SJSA1 (cell line): ENCODE results near the gene BEGAIN. TPM values are rescaled to one million over a fixed set of nuclear protein-coding genes. Genes with fewer than 3 reads are reported as not detected.

Source experiments
- DNase-seq, 2 experiments: peaks; one replicate each; pipeline ENCODE4 v3.0.0-alpha.2; 2015 to 2020; ENCODE audit warnings: low spot score in 2 of 2, low read depth in 1 of 2
- H3K27ac ChIP-seq: fragments of 250-450 bp; sonication (Bioruptor Pico); 2 replicates; pipeline ENCODE4 v1.5.1; 2020; ENCODE audit warnings: mild to moderate bottlenecking, moderate library complexity
- H3K27me3 ChIP-seq: fragments of 250-450 bp; sonication (Bioruptor Pico); replicated peaks from 2 replicates; pipeline ENCODE4 v1.5.1; 2020; ENCODE audit warnings: mild to moderate bottlenecking, moderate library complexity
- H3K36me3 ChIP-seq: fragments of 250-450 bp; sonication (Bioruptor Pico); 2 replicates; pipeline ENCODE4 v1.5.1; 2020; ENCODE audit warnings: mild to moderate bottlenecking
- H3K4me1 ChIP-seq: fragments of 250-450 bp; sonication (Bioruptor Pico); replicated peaks from 2 replicates; pipeline ENCODE4 v1.6.1; 2021; ENCODE audit warnings: mild to moderate bottlenecking
- H3K4me3 ChIP-seq: fragments of 250-450 bp; sonication (Bioruptor Pico); 2 replicates; pipeline ENCODE4 v1.5.1; 2020; ENCODE audit warnings: mild to moderate bottlenecking
- H3K9me3 ChIP-seq: fragments of 250-450 bp; sonication (Bioruptor Pico); replicated peaks from 2 replicates; pipeline ENCODE4 v1.5.1; 2020; ENCODE audit warnings: mild to moderate bottlenecking
- total RNA-seq: library from RNA; depleted of rRNA; stranded (reverse); fragments of >200 nt; shearing (Covaris generic); gene quantifications from 2 replicates; pipeline ENCODE4 v1.2.3, GENCODE V29; 2014

BEGAIN gene
- total RNA-seq, 1 experiment from 2014 or later = not detected

- no peaks in the 10 kb centered on the region for H3K36me3 ChIP-seq
- peaks cover 34% of the 10 kb centered on the region for H3K27me3 ChIP-seq
- peaks cover 5% of the 10 kb centered on the region for H3K4me1 ChIP-seq
- H3K4me3 ChIP-seq = no peak overlapping the region
- H3K9me3 ChIP-seq = no peaks in the 10 kb centered on the region
- no peak for DNase-seq
- no peak overlapping the region for H3K27ac ChIP-seq
These were observed 670 bp upstream of the BEGAIN start for GRCh38 chr14:100587763-100588411.

- Histone ChIP-seq H3K27ac (no peak overlapping the region), H3K36me3 (no peaks in the 10 kb centered on the region), H3K27me3 (peaks cover 34% of the 10 kb centered on the region), H3K4me1 (peaks cover 5% of the 10 kb centered on the region), H3K9me3 (no peaks in the 10 kb centered on the region), H3K4me3 (peak overlapping the region; percentile 28)
- DNase-seq = no peak
These were observed 673 bp downstream of the BEGAIN start for GRCh38 chr14:100586403-100587085.

- Histone ChIP-seq H3K4me1 (peaks cover 5% of the 10 kb centered on the region), H3K27ac (no peak overlapping the region), H3K9me3 (no peaks in the 10 kb centered on the region), H3K36me3 (no peaks in the 10 kb centered on the region), H3K4me3 (no peak overlapping the region), H3K27me3 (peaks cover 34% of the 10 kb centered on the region)
- DNase-seq = no peak
These were observed 1.1 kb downstream of the BEGAIN start for GRCh38 chr14:100586153-100586402.

- Histone ChIP-seq H3K36me3 (no peaks in the 10 kb centered on the region), H3K27me3 (peaks cover 33% of the 10 kb centered on the region), H3K27ac (no peak overlapping the region), H3K4me3 (no peak overlapping the region), H3K4me1 (peaks cover 5% of the 10 kb centered on the region), H3K9me3 (no peaks in the 10 kb centered on the region)
- no peak for DNase-seq
These were observed 1.6 kb downstream of the BEGAIN start for GRCh38 chr14:100585448-100586152.

GRCh38 chr14:100584056-100585031 is 2.9 kb downstream of the BEGAIN start:
- no peaks in the 10 kb centered on the region for H3K36me3 ChIP-seq
- H3K4me3 ChIP-seq = no peak overlapping the region
- no peak overlapping the region for H3K27ac ChIP-seq
- H3K9me3 ChIP-seq = no peaks in the 10 kb centered on the region
- no peak for DNase-seq
- peaks cover 32% of the 10 kb centered on the region for H3K27me3 ChIP-seq
- H3K4me1 ChIP-seq = peaks cover 5% of the 10 kb centered on the region

- H3K36me3 ChIP-seq = no peaks in the 10 kb centered on the region
- H3K27ac ChIP-seq = no peak overlapping the region
- H3K4me1 ChIP-seq = peaks cover 5% of the 10 kb centered on the region
- no peak overlapping the region for H3K4me3 ChIP-seq
- DNase-seq = no peak
- H3K27me3 ChIP-seq = peaks cover 24% of the 10 kb centered on the region
- no peaks in the 10 kb centered on the region for H3K9me3 ChIP-seq
These were observed 4.0 kb downstream of the BEGAIN start for GRCh38 chr14:100583245-100583644.

GRCh38 chr14:100582496-100583165 is 4.6 kb downstream of the BEGAIN start:
- no peak for DNase-seq
- peaks cover 5% of the 10 kb centered on the region for H3K4me1 ChIP-seq

GRCh38 chr14:100581228-100582145 is 5.7 kb downstream of the BEGAIN start:
- peaks cover 11% of the 10 kb centered on the region for H3K27me3 ChIP-seq
- H3K27ac ChIP-seq = no peak overlapping the region
- no peaks in the 10 kb centered on the region for H3K9me3 ChIP-seq
- no peak overlapping the region for H3K4me3 ChIP-seq
- H3K36me3 ChIP-seq = no peaks in the 10 kb centered on the region
- peaks cover under 1% of the 10 kb centered on the region for H3K4me1 ChIP-seq
- DNase-seq = no peak

More at GRCh38 chr14:100582496-100583165, 4.6 kb downstream of the BEGAIN start:
- Histone ChIP-seq H3K4me3 (no peak overlapping the region), H3K36me3 (no peaks in the 10 kb centered on the region), H3K27me3 (peaks cover 18% of the 10 kb centered on the region), H3K9me3 (no peaks in the 10 kb centered on the region), H3K27ac (no peak overlapping the region)

GRCh38 chr14:100580316-100581227 is 6.6 kb downstream of the BEGAIN start:
- DNase-seq = no peak
- no peak overlapping the region for H3K27ac ChIP-seq

GRCh38 chr14:100578552-100578951 is 8.7 kb downstream of the BEGAIN start:
- no peaks in the 10 kb centered on the region for H3K9me3 ChIP-seq
- no peak for DNase-seq
- H3K4me1 ChIP-seq = no peaks in the 10 kb centered on the region
- no peak overlapping the region for H3K27ac ChIP-seq
- H3K27me3 ChIP-seq = no peaks in the 10 kb centered on the region
- no peak overlapping the region for H3K4me3 ChIP-seq
- no peaks in the 10 kb centered on the region for H3K36me3 ChIP-seq

More at GRCh38 chr14:100580316-100581227, 6.6 kb downstream of the BEGAIN start:
- H3K27me3 ChIP-seq = peaks cover 2% of the 10 kb centered on the region
- no peaks in the 10 kb centered on the region for H3K9me3 ChIP-seq
- H3K36me3 ChIP-seq = no peaks in the 10 kb centered on the region
- H3K4me1 ChIP-seq = no peaks in the 10 kb centered on the region
- no peak overlapping the region for H3K4me3 ChIP-seq

GRCh38 chr14:100577986-100578431 is 9.2 kb downstream of the BEGAIN start:
- no peaks in the 10 kb centered on the region for H3K36me3 ChIP-seq
- H3K4me3 ChIP-seq = no peak overlapping the region
- H3K9me3 ChIP-seq = no peaks in the 10 kb centered on the region
- no peaks in the 10 kb centered on the region for H3K4me1 ChIP-seq
- no peaks in the 10 kb centered on the region for H3K27me3 ChIP-seq
- no peak for DNase-seq
- no peak overlapping the region for H3K27ac ChIP-seq
